ENCODE measurements around the gene SH3PXD2A.

The SH3PXD2A gene

GRCh38 chr10:103717341-103718246, 137.8 kb downstream of the SH3PXD2A start:
- DNase-seq: no peak

GRCh38 chr10:103716206-103717160, 138.9 kb downstream of the SH3PXD2A start:
- no peak for DNase-seq

DNA sequence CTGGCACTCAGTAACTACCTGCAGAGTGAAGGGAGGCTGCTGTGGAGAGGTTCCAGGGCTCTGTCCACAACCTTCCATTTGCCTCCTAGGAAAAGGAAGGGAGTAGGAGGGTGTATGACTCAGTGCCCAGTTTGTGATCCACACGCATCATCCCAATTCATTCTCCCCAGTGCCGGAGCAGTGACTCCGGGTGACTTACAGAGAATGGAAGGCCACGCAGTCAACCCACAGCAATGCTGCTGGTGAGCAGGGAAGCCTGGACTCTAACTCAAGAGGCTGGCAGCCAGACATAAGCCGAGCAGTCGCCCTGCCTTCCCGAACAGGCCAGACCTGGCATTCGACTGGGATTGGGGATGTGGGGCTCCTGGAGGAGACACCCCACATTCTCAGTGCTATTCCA, 139.9 kb downstream of the SH3PXD2A start:
- DNase-seq: no peak

- DNase-seq: no peak
Measured at GRCh38 chr10:103714232-103714891, 141.0 kb downstream of the SH3PXD2A start.

DNA sequence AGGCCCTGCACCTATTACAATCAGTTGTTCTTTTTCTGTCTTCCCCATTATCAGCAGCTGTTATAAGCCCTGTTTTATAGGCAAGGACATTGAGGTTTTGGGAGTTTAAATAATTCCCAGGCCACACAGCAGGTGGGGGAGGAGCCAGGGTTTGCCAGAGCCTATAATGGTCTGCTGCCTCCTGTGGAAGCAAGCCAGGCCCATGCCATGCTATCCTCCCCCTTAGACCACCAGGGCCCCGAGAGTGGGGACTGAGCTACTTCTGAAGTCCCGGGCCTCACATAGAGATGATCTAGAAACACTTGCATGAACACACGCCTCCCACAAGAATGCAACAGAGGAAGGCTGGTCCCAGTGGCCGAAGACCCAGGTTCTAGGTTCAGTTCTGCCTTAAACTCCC, 141.7 kb downstream of the SH3PXD2A start:
- DNase-seq: no peak

- DNase-seq: peak; percentile 58
Measured at GRCh38 chr10:103712898-103713498, 142.4 kb downstream of the SH3PXD2A start.

DNA sequence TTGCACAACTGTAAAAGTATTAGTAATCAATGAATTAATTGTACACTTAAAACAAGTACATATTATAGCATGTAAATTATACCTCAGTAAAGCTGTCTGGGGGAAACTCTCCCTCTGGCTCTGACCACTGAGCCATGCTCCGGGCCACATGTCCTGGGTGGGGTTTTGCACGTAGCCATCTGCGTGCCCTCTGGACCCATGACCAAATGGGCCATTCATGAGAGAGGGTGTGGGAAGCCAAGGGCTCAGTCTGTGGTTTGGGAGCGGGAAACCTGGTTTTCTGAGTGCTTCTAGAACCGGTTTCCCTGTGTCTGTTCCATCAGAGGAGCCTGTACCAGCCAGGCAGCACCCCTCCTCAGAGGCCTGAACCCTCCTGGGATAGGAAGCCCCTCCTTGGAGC, 143.2 kb downstream of the SH3PXD2A start:
- DNase-seq: no peak

- no peak for DNase-seq
Measured at GRCh38 chr10:103711351-103711994, 143.9 kb downstream of the SH3PXD2A start.

DNA sequence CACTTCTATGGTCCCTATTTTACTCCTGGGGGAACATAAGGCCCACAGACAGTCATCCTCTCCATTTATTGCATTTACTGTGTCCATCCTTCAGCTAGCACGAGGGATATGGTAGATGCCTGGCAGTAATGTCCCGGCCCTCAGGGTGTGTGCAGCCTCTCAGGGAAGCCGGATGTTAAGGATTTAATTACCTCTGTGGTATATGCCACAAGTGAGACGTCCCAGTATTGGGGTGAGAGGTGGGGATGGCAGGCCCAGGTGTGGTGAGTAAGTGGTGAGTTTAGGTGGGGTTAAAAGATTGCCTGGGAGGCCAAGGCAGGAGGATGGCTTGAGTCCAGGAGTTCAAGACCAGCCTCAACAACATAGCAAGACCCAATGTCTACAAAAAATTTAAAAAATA, 144.9 kb downstream of the SH3PXD2A start:
- no peak for DNase-seq

DNA sequence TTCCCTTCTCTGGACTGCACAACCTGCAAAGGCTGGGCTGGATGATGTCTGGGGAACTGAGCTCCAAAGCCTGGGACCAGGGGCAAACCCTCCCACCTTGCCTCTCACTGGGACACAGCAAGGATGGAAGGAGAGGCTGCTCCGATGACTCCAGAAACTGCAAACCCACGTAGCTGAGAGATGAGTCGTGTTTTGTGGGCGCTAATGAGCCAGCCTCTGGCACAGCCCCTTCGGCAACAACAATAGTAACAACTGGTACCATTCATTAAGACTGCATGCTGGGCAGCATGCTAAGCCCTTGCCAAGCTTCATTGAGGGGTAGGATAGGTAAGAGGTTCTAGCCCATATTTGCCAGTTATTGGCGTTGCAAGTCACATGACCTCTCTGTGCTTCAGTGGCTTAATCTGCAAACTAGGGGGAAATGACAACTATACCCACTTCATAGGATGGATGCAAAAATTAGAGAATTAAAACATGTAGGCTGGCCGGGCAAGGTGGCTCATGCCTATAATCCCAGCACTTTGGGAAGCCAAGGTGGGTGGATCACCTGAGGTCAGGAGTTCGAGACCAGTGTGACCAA, 145.9 kb downstream of the SH3PXD2A start:
- no peak for DNase-seq

DNA sequence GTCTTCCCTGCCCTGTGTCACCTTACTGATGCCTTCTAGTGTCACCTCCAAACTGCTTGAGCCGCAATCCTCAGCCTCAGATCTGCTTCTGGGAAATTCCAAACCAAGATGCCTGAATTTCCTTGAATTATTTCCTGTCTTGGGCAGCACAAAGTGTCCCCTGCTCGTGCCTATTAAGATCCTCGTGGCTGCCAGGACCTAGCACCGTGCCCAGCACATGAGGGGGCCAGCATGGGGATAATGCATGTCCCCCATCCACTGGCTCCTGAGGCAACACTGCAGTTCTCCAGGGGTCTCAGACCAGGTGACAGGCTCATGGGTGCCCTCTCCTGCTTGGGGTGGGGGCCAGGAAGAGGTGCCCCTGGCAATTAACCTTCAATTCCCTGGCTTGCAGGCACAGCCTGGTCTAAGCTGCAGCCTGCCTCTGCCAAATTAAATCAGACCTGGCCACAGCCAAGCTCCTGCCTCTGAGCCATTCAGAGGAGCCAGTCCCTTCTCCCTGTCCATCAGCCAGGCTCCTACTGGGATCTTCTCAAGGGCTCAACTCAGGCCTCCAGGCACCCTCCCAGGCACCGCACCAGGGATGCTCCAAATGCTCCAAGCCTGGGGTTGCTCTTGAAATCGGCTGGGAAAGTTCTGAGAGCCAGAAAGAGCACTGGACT, 146.6 kb downstream of the SH3PXD2A start:
- no peak for DNase-seq

DNA sequence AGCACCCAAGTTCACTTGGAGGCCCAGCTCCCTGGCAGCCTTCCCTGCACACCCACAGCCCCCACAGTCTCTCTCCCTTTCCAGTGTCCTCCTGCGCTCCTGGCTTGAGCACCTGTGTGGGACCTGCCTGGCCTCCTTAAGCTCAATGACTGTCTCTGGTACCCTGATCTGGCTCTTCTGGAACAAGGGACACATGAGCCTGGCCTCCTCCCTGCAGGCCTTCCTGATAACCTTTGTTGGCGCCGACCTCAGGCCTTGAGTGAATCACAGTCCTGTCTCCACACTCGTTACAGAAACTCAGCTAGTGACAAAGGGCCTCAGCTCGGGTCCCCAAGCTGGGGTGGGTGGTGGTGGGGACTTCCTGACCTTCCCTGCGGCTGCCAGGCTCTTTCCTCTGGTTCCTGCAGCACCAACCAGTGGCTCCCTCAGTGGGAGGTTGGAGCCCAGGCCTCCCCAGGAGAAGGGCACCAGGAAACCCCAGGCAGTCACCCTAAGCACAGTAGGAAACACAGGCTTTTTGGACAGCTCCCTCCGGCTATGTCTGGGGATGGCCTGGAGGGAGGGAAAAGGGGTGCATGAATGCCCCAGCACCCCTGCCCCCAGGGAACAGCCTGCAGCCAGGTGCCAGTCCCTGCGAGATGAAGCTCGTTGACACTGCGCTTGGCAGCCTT, 147.3 kb downstream of the SH3PXD2A start:
- DNase-seq: no peak

DNA sequence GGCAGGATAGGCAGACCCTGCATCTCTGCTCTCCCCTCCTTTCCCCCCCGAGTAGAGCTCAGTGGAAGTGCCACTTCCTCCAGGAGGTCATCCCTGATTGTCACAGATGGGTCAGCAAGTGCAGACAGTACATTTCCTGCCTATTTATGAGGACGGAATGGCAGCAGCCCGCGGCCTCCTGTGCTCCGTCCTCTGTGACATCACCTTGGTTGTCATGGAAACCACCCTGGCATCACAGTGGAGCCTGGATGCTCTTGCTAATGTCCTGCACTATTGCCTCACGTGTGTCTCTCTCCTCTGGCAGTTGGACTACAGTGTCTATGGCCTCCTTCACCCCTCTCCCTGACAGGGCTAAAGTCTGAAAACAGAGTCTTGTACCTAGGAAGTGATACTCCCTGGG, 148.6 kb downstream of the SH3PXD2A start:
- no peak for DNase-seq

GRCh38 chr10:103706047-103706446, 149.3 kb downstream of the SH3PXD2A start:
- DNase-seq: no peak

GRCh38 chr10:103703941-103704919, 151.1 kb downstream of the SH3PXD2A start:
- DNase-seq: no peak

GRCh38 chr10:103701380-103702222, 153.8 kb downstream of the SH3PXD2A start:
- DNase-seq: no peak

DNA sequence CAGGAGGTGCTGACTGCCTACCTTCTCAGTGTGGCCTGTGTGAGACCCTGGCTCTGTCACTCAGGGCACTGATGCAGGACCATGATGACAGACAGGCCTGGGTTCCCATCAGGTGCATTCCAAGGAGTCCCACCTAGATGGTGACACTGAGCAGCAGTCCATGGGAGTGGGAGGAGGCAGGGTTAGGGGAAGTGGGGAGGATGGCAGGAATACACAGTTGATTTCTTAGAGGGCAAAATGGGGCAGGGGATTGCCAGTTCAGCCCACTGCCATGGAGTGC, 155.0 kb downstream of the SH3PXD2A start:
- DNase-seq: no peak

DNA sequence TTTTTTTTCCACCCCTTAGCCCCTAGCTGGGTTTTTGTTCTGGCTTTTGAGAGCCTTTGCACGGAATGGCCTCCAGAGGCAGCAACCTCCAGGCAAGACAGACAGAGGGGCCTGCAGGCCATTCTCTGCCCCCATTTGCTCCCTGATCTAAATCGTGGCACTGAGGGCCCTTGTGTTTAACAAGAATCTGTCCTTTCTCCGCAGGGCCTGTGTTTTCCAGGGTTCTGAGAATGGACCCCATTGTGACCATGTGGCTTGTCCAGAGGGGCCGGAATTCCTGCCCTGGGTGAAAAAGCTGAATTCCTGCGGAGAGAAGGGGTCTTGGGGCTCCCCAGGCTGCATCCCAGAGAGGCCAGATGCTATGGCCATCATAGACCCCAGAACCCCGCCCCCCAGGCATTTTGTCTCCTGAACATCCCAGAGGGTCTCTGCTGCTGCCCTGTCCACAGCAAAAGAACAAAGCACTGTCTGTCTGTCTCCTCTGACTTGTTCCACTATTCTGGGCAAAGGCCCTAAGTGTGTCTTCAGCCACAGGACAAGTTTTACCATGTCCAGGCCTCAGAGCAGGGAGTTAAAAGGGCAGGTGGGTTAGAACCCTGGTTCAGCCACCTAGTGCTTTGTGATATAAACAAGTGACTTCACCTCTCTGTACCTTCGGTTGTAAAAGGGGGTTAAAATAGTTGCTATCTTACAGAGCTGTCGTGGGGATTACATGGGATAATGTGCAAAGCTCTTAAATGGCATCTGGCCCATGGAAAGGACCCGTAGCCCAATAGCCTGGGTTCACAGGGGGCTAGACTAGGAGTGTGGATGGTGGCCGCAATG, 155.6 kb downstream of the SH3PXD2A start:
- DNase-seq: no peak

Data from NCI-H1048 (cell line).